NCI-H526 treated with DMSO at 0.1 percent for 48 hours (cell line): ENCODE measurements around the gene ZDHHC11B.
"Not testable (repeated sequence)": the region's sequence is repeated elsewhere in the genome, so short reads cannot be mapped to it uniquely, and the experiment has no call there.

Experiments used
- DNase-seq: peaks from one replicate; lab custom pipeline; 2025; lab: John Stamatoyannopoulos, UW

Gene ZDHHC11B

GRCh38 chr5:752532-753115, 31.9 kb downstream of the ZDHHC11B start:
- not testable (repeated sequence) for DNase-seq

GRCh38 chr5:751992-752391, 32.5 kb downstream of the ZDHHC11B start:
- DNase-seq = not testable (repeated sequence)

- no peak for DNase-seq
Measured at GRCh38 chr5:751496-751895, 33.0 kb downstream of the ZDHHC11B start.

GRCh38 chr5:750226-750625, 34.3 kb downstream of the ZDHHC11B start:
- DNase-seq = not testable (repeated sequence)

GRCh38 chr5:749101-749670, 35.3 kb downstream of the ZDHHC11B start:
- no peak for DNase-seq

- DNase-seq = not testable (repeated sequence)
Measured at GRCh38 chr5:748011-748980, 36.2 kb downstream of the ZDHHC11B start.

- not testable (repeated sequence) for DNase-seq
Measured at GRCh38 chr5:747303-747844, 37.2 kb downstream of the ZDHHC11B start.

GRCh38 chr5:746258-746761, 38.2 kb downstream of the ZDHHC11B start:
- no peak for DNase-seq

- DNase-seq = not testable (repeated sequence)
Measured at GRCh38 chr5:745272-746142, 39.0 kb downstream of the ZDHHC11B start.

- not testable (repeated sequence) for DNase-seq
Measured at GRCh38 chr5:743696-744404, 40.7 kb downstream of the ZDHHC11B start.

GRCh38 chr5:742276-742675, 42.3 kb downstream of the ZDHHC11B start:
- not testable (repeated sequence) for DNase-seq

GRCh38 chr5:734145-734544, 50.4 kb downstream of the ZDHHC11B start:
- not testable (repeated sequence) for DNase-seq

- not testable (repeated sequence) for DNase-seq
Measured at GRCh38 chr5:732754-733454, 51.6 kb downstream of the ZDHHC11B start.

- DNase-seq = not testable (repeated sequence)
Measured at GRCh38 chr5:729225-729624, 55.3 kb downstream of the ZDHHC11B start.

- DNase-seq = not testable (repeated sequence)
Measured at GRCh38 chr5:727087-727486, 57.4 kb downstream of the ZDHHC11B start.

GRCh38 chr5:723865-724264, 60.7 kb downstream of the ZDHHC11B start:
- not testable (repeated sequence) for DNase-seq

GRCh38 chr5:723309-723708, 61.2 kb downstream of the ZDHHC11B start:
- not testable (repeated sequence) for DNase-seq

- DNase-seq = not testable (repeated sequence)
Measured at GRCh38 chr5:719379-719778, 65.2 kb downstream of the ZDHHC11B start.

- no peak for DNase-seq
Measured at GRCh38 chr5:717143-717542, 67.4 kb downstream of the ZDHHC11B start.

- not testable (repeated sequence) for DNase-seq
Measured at GRCh38 chr5:716740-717139, 67.8 kb downstream of the ZDHHC11B start.
